ENCODE measurements around the gene PIP5KL1.

DNA sequence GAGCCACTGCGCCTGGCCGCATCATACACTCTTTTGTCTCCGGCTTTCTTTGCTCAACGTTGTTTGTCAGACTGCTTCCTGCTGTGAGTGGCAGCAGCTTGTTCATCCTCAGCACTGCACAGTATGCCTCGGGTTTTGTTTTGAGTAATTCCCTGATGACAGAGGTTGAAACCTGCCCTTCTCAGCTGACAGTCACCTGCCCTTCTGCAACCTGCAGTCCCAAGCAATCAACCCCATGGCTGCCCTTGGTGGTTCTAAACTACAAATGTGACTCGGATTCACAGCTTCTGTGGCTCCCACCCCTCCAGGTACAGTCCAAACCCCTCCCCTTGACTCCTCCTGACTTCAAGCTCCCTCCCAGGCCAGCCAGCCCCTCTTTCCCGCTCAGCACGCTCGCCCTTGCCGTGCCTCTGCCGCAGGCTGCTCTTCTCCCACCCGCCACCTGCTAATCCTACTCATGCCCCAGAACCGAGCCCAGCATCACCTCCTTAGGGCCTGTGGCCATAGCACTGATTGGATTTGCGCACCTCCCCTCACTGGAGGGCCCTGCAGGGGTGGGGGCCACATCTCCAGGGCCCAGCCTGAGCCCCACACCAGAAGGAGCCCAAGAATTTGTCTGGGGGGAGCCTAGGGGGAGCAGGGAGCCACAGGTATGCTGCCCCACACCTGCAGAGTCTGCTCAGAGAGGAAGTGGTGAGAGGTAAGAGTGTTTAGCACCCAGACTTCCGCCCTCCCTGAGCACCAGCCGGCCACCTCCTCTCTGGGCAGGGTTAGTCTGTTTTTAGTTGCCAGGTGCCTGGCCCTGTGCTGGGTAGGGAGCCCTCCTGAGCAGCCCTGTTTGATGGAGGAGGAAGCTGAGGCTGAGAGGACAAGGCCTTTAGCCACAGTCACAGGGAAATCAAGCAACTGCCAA is 40.1 kb upstream of the PIP5KL1 start:
- TF ChIP-seq FOXP2 (optimal IDR thresholded peaks at IDR 0.05; ENCODE audit: control extremely low read depth, extremely low read length, insufficient read depth) = no peak
- no peak for TF ChIP-seq EZH2 (IDR thresholded peaks at IDR 0.05)
- TF ChIP-seq POLR2AphosphoS5 (IDR thresholded peaks at IDR 0.05; ENCODE audit: borderline replicate concordance, low read depth, low read length) = no peak

Data from SK-N-MC (cell line).